Breast epithelium (tissue), 4 donors: Measurements from ENCODE around the gene PLCB4. TPM values are rescaled to one million over a fixed set of nuclear protein-coding genes. Genes with fewer than 3 reads are reported as not detected.

Experiments used
- DNase-seq, 2 donors: peaks; one replicate each; pipeline ENCODE4 v3.0.0-alpha.2; 2019; ENCODE audit warnings: low spot score in 2 of 2
- H3K27ac ChIP-seq, 2 donors: fragments of 200-600 bp; sonication (generic) in 1 of 2; one replicate each; pipeline ENCODE4 v1.5.1; 2016 to 2019; ENCODE audit warnings: mild to moderate bottlenecking in 1 of 2
- H3K27me3 ChIP-seq, 2 donors: fragments of 200-600 bp; sonication (generic) in 1 of 2; one replicate each; pipeline versions ENCODE4 v1.5.1 to v1.6.0; 2017 to 2019; ENCODE audit warnings: control low read depth in 1 of 2, mild to moderate bottlenecking in 1 of 2
- H3K36me3 ChIP-seq: fragments of 200-600 bp; one replicate; pipeline ENCODE4 v1.5.1; 2019
- H3K4me1 ChIP-seq, 2 donors: fragments of 200-600 bp; sonication (generic); one replicate each; pipeline ENCODE4 v1.5.1; 2016 to 2019; ENCODE audit warnings: control low read depth in 1 of 2
- H3K4me3 ChIP-seq, 3 donors: fragments of 200-600 bp; sonication (generic); 1 replicate in 2 of 3; 2 replicates in 1 of 3; pipeline ENCODE4 v1.5.1; 2016 to 2019; ENCODE audit warnings: mild to moderate bottlenecking in 3 of 3, moderate library complexity in 2 of 3
- H3K9me3 ChIP-seq, 2 donors: fragments of 200-600 bp; sonication (generic) in 1 of 2; one replicate each; pipeline ENCODE4 v1.5.1; 2016 to 2019; ENCODE audit warnings: control low read depth in 1 of 2
- POLR2A ChIP-seq: fragments of 450-650 bp; IDR thresholded peaks from one replicate; pipeline ENCODE4 v1.6.1; 2016; ENCODE audit warnings: antibody characterized with exemption, mild to moderate bottlenecking, moderate library complexity
- POLR2AphosphoS5 ChIP-seq, 3 donors: sonication (generic); formaldehyde crosslinking; IDR thresholded peaks; one replicate each; pipeline ENCODE4 v1.6.1; 2017; ENCODE audit warnings: antibody characterized with exemption in 3 of 3
- intact Hi-C: fragments of 100-400 bp; cut with DNase I; formaldehyde crosslinking; loops from one replicate; pipeline ENCODE4 v1.15.1; 2023; ENCODE audit warnings: low total_unique reads
- total RNA-seq, 3 donors: library from RNA; depleted of rRNA; stranded (reverse); fragments of >200 nt; gene quantifications; one replicate each; pipeline ENCODE4 v1.1.0, GENCODE V29; 2016
- TF ChIP-seq, protein P1 (sequence below), 3 donors: fragments of 450-650 bp; IDR thresholded peaks; one replicate each; pipeline ENCODE4 v1.5.1; 2016 to 2017; ENCODE audit warnings: antibody characterized with exemption in 3 of 3, mild to moderate bottlenecking in 3 of 3, moderate library complexity in 3 of 3

Gene PLCB4
- total RNA-seq, 3 donors from 2014 or later, result 9.4 to 17.7 (median 13.0) TPM

DNA sequence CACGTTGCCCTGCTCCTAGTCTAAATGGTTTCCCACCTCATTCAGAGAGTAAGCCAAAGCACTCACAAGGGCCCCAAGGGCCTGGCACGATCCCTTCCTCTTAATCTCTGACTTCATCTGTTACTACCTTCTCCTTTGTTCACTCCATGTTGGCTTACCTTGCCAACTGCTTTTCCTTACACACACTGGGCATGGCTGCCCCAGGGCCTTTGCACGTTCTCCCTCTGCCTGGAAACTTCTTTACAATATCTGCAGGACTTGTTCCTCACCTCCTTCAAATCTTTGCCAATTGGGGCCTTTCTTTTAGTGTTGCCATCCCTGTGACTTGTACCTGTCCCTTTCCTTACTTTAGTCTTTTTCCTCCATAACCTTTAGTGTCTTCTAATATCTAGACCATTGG, 73.9 kb downstream of the PLCB4 start:
- intact Hi-C loops, result no loop called here
- no peak overlapping the region for H3K4me3 ChIP-seq
- no peak for TF ChIP-seq POLR2A
- TF ChIP-seq POLR2AphosphoS5 (IDR thresholded peaks at IDR 0.05), result no peak
- H3K36me3 ChIP-seq, result no peaks in the 10 kb centered on the region
- no peaks in the 10 kb centered on the region for H3K4me1 ChIP-seq
- DNase-seq, result no peak
- H3K27ac ChIP-seq, result no peak overlapping the region
- peaks cover 0 to 10% of the 10 kb centered on the region in 2 donors for H3K9me3 ChIP-seq
- H3K27me3 ChIP-seq, result no peaks in the 10 kb centered on the region

DNA sequence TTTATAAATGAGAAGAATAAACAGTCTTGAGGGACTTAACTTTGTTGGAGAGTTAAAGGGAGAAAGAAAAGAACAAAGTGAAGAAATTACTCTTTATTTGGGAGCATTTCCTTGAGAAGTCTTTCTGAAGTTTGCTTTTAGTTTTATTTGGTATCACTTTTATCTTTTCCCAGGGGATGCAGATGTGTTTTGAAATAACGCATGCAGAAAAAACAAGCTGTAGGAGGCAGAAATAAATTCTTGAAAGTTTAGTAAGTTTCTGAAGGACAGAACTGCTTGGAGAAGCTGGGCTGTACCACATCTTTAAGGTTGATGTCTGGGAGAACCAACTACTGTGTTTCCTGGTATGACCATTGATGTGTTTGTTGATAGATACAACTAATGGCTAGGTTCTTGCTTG, 75.0 kb downstream of the PLCB4 start:
- intact Hi-C loops, result no loop called here
- Histone ChIP-seq H3K4me3 (no peak overlapping the region), H3K9me3 (peaks cover 0 to 9% of the 10 kb centered on the region in 2 donors), H3K27me3 (no peaks in the 10 kb centered on the region), H3K4me1 (no peaks in the 10 kb centered on the region), H3K27ac (no peak overlapping the region), H3K36me3 (no peaks in the 10 kb centered on the region)
- no peak for DNase-seq
- no peak for TF ChIP-seq POLR2A
- TF ChIP-seq, protein P1, sequence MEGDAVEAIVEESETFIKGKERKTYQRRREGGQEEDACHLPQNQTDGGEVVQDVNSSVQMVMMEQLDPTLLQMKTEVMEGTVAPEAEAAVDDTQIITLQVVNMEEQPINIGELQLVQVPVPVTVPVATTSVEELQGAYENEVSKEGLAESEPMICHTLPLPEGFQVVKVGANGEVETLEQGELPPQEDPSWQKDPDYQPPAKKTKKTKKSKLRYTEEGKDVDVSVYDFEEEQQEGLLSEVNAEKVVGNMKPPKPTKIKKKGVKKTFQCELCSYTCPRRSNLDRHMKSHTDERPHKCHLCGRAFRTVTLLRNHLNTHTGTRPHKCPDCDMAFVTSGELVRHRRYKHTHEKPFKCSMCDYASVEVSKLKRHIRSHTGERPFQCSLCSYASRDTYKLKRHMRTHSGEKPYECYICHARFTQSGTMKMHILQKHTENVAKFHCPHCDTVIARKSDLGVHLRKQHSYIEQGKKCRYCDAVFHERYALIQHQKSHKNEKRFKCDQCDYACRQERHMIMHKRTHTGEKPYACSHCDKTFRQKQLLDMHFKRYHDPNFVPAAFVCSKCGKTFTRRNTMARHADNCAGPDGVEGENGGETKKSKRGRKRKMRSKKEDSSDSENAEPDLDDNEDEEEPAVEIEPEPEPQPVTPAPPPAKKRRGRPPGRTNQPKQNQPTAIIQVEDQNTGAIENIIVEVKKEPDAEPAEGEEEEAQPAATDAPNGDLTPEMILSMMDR (IDR thresholded peaks at IDR 0.05), result no peak
- TF ChIP-seq POLR2AphosphoS5 (IDR thresholded peaks at IDR 0.05), result no peak

GRCh38 chr20:9144643-9145042, 75.8 kb downstream of the PLCB4 start:
- Histone ChIP-seq H3K9me3 (peaks cover 0 to 2% of the 10 kb centered on the region in 2 donors), H3K4me3 (no peak overlapping the region), H3K27me3 (no peaks in the 10 kb centered on the region), H3K36me3 (no peaks in the 10 kb centered on the region), H3K4me1 (no peaks in the 10 kb centered on the region), H3K27ac (peak overlapping the region in 1 of 2 donors; percentile 52)
- no peak for DNase-seq
- intact Hi-C loops, result no loop called here
- TF ChIP-seq POLR2A (no peak), POLR2AphosphoS5 (IDR thresholded peaks at IDR 0.05) (no peak)
- TF ChIP-seq, protein P1 (IDR thresholded peaks at IDR 0.05), result no peak

GRCh38 chr20:9145142-9145541, 76.3 kb downstream of the PLCB4 start:
- no peaks in the 10 kb centered on the region for H3K36me3 ChIP-seq
- no peak for DNase-seq
- H3K27ac ChIP-seq, result peak overlapping the region in 1 of 2 donors; percentile 52
- no peaks in the 10 kb centered on the region for H3K27me3 ChIP-seq
- intact Hi-C loops, result no loop called here
- no peaks in the 10 kb centered on the region for H3K4me1 ChIP-seq
- H3K9me3 ChIP-seq, result no peaks in the 10 kb centered on the region
- TF ChIP-seq POLR2A (no peak), POLR2AphosphoS5 (IDR thresholded peaks at IDR 0.05) (no peak)
- TF ChIP-seq, protein P1 (IDR thresholded peaks at IDR 0.05), result no peak
- no peak overlapping the region for H3K4me3 ChIP-seq

GRCh38 chr20:9146649-9147048, 77.8 kb downstream of the PLCB4 start:
- TF ChIP-seq, protein P1 (IDR thresholded peaks at IDR 0.05), result no peak
- TF ChIP-seq POLR2AphosphoS5 (IDR thresholded peaks at IDR 0.05) (no peak), POLR2A (no peak)
- intact Hi-C loops, result no loop called here
- no peaks in the 10 kb centered on the region for H3K27me3 ChIP-seq
- no peak overlapping the region for H3K27ac ChIP-seq
- H3K4me1 ChIP-seq, result no peaks in the 10 kb centered on the region
- H3K36me3 ChIP-seq, result no peaks in the 10 kb centered on the region
- peaks cover 0 to 3% of the 10 kb centered on the region in 2 donors for H3K9me3 ChIP-seq
- no peak overlapping the region for H3K4me3 ChIP-seq
- DNase-seq, result no peak

- Histone ChIP-seq H3K4me1 (no peaks in the 10 kb centered on the region), H3K27me3 (no peaks in the 10 kb centered on the region), H3K9me3 (peaks cover 0 to 4% of the 10 kb centered on the region in 2 donors), H3K4me3 (no peak overlapping the region), H3K36me3 (no peaks in the 10 kb centered on the region), H3K27ac (no peak overlapping the region)
- no peak for DNase-seq
- TF ChIP-seq, protein P1 (IDR thresholded peaks at IDR 0.05), result no peak
- TF ChIP-seq POLR2AphosphoS5 (IDR thresholded peaks at IDR 0.05), result no peak
- TF ChIP-seq POLR2A, result no peak
- intact Hi-C loops, result no loop called here
Measured at GRCh38 chr20:9147547-9148024, 78.7 kb downstream of the PLCB4 start.
